Fibroblast of skin of left quadriceps (primary cell): ENCODE data around the gene ANAPC4.
A peak's percentile ranks its signal among the peaks of the same experiment; 100 is the strongest.
"Not testable (repeated sequence)": the region's sequence is repeated elsewhere in the genome, so short reads cannot be mapped to it uniquely, and the experiment has no call there.

Experiments
- DNase-seq, 2 experiments: peaks; one replicate each; pipeline ENCODE4 v3.0.0-alpha.2; 2013; ENCODE audit warnings: low read depth in 2 of 2

Gene ANAPC4, protein sequence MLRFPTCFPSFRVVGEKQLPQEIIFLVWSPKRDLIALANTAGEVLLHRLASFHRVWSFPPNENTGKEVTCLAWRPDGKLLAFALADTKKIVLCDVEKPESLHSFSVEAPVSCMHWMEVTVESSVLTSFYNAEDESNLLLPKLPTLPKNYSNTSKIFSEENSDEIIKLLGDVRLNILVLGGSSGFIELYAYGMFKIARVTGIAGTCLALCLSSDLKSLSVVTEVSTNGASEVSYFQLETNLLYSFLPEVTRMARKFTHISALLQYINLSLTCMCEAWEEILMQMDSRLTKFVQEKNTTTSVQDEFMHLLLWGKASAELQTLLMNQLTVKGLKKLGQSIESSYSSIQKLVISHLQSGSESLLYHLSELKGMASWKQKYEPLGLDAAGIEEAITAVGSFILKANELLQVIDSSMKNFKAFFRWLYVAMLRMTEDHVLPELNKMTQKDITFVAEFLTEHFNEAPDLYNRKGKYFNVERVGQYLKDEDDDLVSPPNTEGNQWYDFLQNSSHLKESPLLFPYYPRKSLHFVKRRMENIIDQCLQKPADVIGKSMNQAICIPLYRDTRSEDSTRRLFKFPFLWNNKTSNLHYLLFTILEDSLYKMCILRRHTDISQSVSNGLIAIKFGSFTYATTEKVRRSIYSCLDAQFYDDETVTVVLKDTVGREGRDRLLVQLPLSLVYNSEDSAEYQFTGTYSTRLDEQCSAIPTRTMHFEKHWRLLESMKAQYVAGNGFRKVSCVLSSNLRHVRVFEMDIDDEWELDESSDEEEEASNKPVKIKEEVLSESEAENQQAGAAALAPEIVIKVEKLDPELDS

GRCh38 chr4:25376754-25377571, at the start of gene ANAPC4:
ANAPC4 (plus strand) TSS chr4:25377263; CDS start chr4:25377428, 165 bp downstream.
- DNase-seq = peak; percentile 78 to 82

GRCh38 chr4:25328463-25328862, 48.6 kb upstream of the ANAPC4 start:
- not testable (repeated sequence) for DNase-seq

DNA sequence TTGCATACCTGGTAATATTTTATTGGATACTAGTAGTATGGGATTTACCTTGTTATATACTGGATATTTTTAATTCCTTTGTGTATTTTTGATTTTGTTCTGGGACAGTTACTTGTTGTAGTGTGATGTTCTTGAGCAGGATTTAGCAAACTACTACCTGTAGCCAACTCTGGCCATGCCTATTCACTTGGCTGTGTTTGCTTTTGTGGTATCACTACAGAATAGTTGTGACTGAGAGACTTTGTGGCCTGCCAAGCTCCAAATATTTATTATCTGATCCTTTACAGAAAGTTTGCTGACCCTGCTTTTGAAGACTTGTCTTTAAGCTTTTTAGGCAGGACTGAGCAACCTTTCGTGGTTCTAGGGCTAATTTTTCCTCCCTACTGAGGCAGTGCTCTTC, 46.7 kb upstream of the ANAPC4 start:
- DNase-seq = no peak

GRCh38 chr4:25330905-25331808, 45.9 kb upstream of the ANAPC4 start:
- no peak for DNase-seq

DNA sequence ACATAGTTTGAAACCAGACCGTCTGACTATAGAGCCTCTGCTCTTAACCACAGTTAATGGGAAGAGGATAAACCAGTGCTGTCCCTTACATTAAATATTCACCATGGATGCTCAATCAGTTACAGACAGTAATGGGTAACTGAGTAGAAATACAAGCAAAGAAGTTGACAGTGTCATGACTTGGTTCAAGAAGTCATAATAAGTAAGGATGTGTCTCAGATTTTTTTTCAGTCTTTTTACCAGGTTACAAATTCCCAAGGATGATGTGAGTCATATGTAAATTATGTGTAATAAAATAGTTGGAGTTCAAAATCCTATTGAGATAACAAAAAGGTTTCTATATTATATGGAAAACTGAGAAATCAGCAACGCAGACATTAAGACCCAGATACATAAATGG, 33.4 kb upstream of the ANAPC4 start:
- no peak for DNase-seq

DNA sequence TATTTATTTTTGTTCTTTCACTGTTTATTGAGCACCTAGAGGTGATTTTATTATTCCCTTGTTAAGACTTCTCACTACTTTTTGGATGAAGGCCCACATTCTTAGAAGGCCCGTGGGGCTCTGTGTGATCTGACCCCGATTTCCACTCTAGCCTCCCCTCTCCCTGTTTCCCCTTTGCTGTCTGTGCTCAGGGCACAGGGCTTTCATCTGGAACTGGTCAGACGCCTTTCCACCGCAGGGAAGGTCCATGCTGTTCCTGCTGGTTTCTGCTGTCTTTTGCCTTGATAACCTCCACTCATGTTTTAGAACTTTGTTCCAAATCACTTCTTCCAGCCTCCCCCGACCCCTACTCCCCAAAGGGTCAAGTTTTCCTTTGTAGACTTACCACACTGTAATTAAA, 31.3 kb upstream of the ANAPC4 start:
- no peak for DNase-seq

GRCh38 chr4:25346913-25347312, 30.1 kb upstream of the ANAPC4 start:
- no peak for DNase-seq

GRCh38 chr4:25347473-25347872, 29.6 kb upstream of the ANAPC4 start:
- DNase-seq = no peak

- no peak for DNase-seq
Measured at GRCh38 chr4:25347971-25348370, 29.1 kb upstream of the ANAPC4 start.

DNA sequence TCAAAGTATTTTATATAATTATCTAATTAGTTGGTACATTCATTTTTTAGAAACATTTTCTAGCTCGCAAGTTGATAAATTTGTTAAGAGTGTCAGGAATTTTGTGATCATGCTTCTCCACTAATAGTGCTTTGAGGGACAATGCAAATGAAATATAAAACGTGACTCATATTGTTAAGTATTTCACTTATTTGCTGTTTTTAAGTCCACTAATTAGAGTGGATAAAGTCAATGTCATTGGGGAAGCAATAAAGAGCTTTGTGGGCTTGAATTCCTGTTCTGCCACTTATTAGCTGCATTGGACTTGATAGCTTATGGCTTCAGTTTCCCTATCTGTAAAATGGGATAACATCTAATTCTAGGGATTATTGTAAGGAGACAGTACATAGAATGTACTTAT, 26.5 kb upstream of the ANAPC4 start:
- no peak for DNase-seq

DNA sequence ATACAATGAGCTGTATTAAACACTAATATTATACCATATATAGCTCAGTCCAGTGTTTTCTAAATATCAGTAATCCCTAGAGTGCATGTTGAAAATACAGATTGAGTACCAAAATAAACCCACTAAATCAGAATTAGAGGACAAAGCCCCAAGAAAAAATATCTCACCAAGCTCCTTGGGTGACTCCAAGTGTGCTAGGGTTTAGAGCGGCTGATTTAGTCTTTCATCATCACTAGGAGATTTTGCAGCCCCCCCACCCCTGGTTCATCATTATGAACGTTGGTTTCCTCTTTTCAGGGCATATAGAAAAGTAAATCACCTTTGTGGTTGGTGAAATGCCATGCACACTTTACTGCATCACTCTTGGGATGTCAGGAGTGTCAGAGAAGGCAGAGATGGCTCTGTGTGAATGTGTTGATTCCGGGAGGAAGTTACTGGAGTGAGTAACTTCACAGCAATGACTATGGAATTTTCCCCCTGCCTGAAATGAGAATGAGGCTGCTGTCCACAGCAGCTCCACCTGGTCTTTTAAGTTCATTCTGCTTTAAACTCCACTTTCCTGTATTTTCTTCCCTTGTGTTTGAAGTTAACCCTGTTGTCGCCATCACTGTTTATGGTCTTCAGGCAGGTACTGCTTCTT, 25.2 kb upstream of the ANAPC4 start:
- no peak for DNase-seq

DNA sequence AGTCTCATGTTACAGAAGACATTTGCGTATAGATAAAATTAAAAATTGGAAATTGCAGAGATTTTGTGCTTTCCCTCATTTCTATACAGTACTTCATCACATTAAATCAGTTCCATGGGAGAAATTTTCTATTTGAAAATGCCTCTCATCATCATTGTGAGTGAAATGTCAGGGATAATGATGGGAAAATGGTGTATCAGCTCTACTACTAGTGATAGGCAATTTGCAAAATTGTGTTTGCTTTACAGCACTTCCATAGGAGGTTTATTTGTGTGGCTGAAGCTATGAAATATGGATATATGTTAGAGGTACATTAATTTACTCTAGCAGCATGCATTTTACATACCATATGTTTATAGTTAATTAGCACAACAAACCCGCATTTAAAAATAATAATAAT, 21.0 kb upstream of the ANAPC4 start:
- no peak for DNase-seq

GRCh38 chr4:25358515-25359275, 18.4 kb upstream of the ANAPC4 start:
- no peak for DNase-seq

DNA sequence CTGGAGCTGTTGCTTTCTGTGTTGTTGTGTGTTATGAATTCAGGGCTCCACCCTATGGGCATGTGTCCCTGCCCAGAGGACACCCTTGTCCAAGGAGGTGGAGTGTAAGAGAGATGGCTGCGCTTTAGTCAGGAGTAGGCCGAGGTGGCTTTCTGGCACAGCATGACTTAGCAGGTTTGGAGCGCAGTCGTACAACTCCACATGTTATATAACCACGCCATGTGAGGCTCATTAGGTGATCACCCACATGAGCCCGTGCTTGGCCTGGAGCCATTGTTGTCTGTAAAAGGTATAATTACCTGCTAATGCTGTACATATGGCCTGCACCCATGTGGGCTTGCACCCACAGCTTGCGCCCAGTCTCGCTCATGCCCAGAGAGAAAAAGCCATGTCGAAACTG, 15.8 kb upstream of the ANAPC4 start:
- DNase-seq = no peak

GRCh38 chr4:25367004-25367621, 9.9 kb upstream of the ANAPC4 start:
- no peak for DNase-seq

DNA sequence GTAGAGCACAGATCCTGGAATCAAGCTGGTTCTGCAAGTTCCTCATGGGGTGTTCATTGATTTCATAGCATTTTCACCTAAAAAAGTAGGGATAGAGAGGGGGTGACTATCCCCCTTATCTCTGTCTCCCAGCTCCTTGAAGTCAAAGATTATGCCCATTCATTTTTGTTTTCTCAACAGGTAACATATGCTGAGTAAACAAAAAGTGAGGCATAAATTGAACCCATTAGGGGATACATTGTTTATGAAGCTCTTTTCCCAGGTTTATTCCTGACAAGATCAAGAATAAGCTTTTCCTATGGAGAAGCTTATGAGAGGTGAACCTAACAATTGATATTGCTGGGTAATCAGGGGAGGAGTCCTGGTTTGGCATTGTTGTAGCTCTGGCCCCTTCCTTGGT, 9.2 kb upstream of the ANAPC4 start:
- DNase-seq = no peak

- no peak for DNase-seq
Measured at GRCh38 chr4:25368315-25368714, 8.7 kb upstream of the ANAPC4 start.

DNA sequence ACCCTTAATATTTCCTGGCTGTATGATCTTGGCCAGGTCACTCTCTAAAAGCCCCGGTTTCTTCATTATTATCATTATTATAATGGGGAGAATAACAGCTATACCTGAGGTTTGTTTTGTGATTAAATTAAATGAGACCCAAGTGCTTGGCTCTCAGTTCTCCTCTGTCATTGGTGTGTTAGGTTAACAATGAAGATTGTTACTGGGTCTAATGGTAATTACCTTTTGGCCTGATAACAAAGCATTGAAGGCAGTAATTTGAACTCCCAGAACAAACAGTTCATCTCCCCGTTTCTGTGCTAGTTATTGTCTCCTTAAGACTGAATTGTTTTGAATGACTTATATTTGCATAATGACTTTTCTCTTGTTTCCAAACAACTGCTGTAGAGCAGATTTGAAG, 6.8 kb upstream of the ANAPC4 start:
- DNase-seq = no peak

GRCh38 chr4:25372549-25372948, 4.5 kb upstream of the ANAPC4 start:
- DNase-seq = not testable (repeated sequence)
